A673 (cell line): Measurements from ENCODE around the gene HTRA2. TPM values are rescaled to one million over a fixed set of nuclear protein-coding genes. Genes with fewer than 3 reads are reported as not detected.

ENCODE experiments used
- BruUV-seq: library from RNA; stranded (reverse); fragments of 400-500 nt; replicated peaks from 2 replicates; lab custom pipeline; 2021; lab: Mats Ljungman, UMichigan
- CTCF ChIA-PET: fragments of 300-600 bp; sonication (Branson Sonifier 250); formaldehyde crosslinking; loops from one replicate; lab custom pipeline; 2022; ENCODE audit warnings: antibody characterized with exemption; lab: Charles Lee
- POLR2A ChIA-PET: fragments of 300-600 bp; sonication (Branson Sonifier 250); formaldehyde crosslinking; loops from one replicate; lab custom pipeline; 2022; ENCODE audit warnings: antibody characterized with exemption; ENCODE audit not compliant: low non-redundant PET; lab: Charles Lee
- DNase-seq: peaks from one replicate; pipeline ENCODE4 v3.0.0-alpha.2; 2015; ENCODE audit warnings: low spot score
- H3K27ac ChIP-seq: fragments of 200-600 bp; sonication (generic); 2 replicates; pipeline ENCODE4 v1.5.1; 2016; ENCODE audit warnings: mixed run types, low read depth, mild to moderate bottlenecking, mixed read lengths, antibody characterized with exemption, low read length; ENCODE audit not compliant: poor library complexity, severe bottlenecking
- H3K27me3 ChIP-seq: fragments of 200-600 bp; sonication (generic); replicated peaks from 2 replicates; pipeline ENCODE4 v1.6.1; 2017; ENCODE audit warnings: mixed run types, low read depth, mild to moderate bottlenecking, mixed read lengths, antibody characterized with exemption, low read length; ENCODE audit not compliant: insufficient read depth, poor library complexity
- H3K36me3 ChIP-seq: fragments of 200-600 bp; sonication (generic); 2 replicates; pipeline ENCODE4 v1.6.1; 2016; ENCODE audit warnings: mixed run types, mild to moderate bottlenecking, mixed read lengths, antibody characterized with exemption, low read length; ENCODE audit not compliant: insufficient read depth, poor library complexity, severe bottlenecking
- H3K4me1 ChIP-seq: fragments of 200-600 bp; sonication (generic); 2 replicates; pipeline ENCODE4 v1.6.1; 2017; ENCODE audit warnings: mixed run types, mild to moderate bottlenecking, mixed read lengths, antibody characterized with exemption, low read length; ENCODE audit not compliant: insufficient read depth, poor library complexity, severe bottlenecking
- H3K4me3 ChIP-seq: fragments of 200-600 bp; sonication (generic); 2 replicates; pipeline ENCODE4 v1.5.1; 2016; ENCODE audit warnings: low read depth, mixed run types, mild to moderate bottlenecking, mixed read lengths, low read length; ENCODE audit not compliant: poor library complexity, severe bottlenecking
- H3K9me3 ChIP-seq: fragments of 200-600 bp; sonication (generic); 2 replicates; pipeline ENCODE4 v1.6.1; 2016; ENCODE audit warnings: mixed run types, low read depth, mild to moderate bottlenecking, mixed read lengths, antibody characterized with exemption, low read length; ENCODE audit not compliant: poor library complexity, severe bottlenecking
- EZH2 ChIP-seq: fragments of 200-600 bp; sonication (generic); IDR thresholded peaks from 2 replicates; pipeline ENCODE4 v1.6.1; 2017; ENCODE audit warnings: borderline replicate concordance, low read depth, mild to moderate bottlenecking, mixed read lengths, antibody characterized with exemption, low read length; ENCODE audit not compliant: poor library complexity, severe bottlenecking
- intact Hi-C: fragments of 100-400 bp; cut with micrococcal nuclease; formaldehyde crosslinking; loops from one replicate; pipeline ENCODE4 v1.10.0; 2022; ENCODE audit not compliant: unreplicated experiment
- total RNA-seq: library from RNA; stranded (reverse); gene quantifications from 2 replicates; pipeline ENCODE4 v1.2.3, GENCODE V29; 2021
- TF ChIP-seq, protein P1 (sequence below): fragments of 300-800, 200-600 bp; sonication (generic); conservative IDR thresholded peaks from 2 replicates; pipeline ENCODE4 v1.5.1; 2017; ENCODE audit warnings: low read depth, mild to moderate bottlenecking, antibody characterized with exemption, low read length, moderate library complexity, mixed read lengths

HTRA2 gene
- total RNA-seq, 1 experiment from 2014 or later = 35.1 TPM

DNA sequence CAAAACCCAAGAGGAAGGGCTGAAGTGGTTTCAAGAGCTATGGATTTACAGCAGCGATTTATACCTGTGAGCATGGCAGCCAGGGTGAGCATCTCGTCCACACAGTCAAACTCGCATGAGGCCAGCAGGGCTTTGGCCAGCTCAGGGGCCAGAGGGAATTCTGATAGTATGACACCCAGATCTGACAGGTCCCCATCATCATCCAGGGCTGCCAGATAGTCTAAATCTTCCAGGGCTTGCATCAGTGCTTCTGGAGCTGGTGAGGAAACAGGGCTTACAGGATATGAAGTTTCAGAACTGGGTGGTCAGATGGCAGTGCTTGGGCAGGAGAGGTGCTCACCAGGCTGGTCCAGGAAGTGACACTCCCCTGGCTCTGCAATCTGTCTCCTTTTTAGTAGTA is 7.2 kb upstream of the HTRA2 start:
- peaks cover 29% of the 10 kb centered on the region for H3K27me3 ChIP-seq
- H3K4me3 ChIP-seq = no peak overlapping the region
- BruUV-seq = no TSS peak
- ChIA-PET POLR2A (no interaction called here), CTCF (no interaction called here)
- H3K4me1 ChIP-seq = no peaks in the 10 kb centered on the region
- no peak for DNase-seq
- no peak overlapping the region for H3K27ac ChIP-seq
- no peak for TF ChIP-seq EZH2
- TF ChIP-seq, protein P1, sequence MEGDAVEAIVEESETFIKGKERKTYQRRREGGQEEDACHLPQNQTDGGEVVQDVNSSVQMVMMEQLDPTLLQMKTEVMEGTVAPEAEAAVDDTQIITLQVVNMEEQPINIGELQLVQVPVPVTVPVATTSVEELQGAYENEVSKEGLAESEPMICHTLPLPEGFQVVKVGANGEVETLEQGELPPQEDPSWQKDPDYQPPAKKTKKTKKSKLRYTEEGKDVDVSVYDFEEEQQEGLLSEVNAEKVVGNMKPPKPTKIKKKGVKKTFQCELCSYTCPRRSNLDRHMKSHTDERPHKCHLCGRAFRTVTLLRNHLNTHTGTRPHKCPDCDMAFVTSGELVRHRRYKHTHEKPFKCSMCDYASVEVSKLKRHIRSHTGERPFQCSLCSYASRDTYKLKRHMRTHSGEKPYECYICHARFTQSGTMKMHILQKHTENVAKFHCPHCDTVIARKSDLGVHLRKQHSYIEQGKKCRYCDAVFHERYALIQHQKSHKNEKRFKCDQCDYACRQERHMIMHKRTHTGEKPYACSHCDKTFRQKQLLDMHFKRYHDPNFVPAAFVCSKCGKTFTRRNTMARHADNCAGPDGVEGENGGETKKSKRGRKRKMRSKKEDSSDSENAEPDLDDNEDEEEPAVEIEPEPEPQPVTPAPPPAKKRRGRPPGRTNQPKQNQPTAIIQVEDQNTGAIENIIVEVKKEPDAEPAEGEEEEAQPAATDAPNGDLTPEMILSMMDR = no peak
- H3K36me3 ChIP-seq = peaks cover 18% of the 10 kb centered on the region
- intact Hi-C loops = no loop called here
- no peaks in the 10 kb centered on the region for H3K9me3 ChIP-seq

DNA sequence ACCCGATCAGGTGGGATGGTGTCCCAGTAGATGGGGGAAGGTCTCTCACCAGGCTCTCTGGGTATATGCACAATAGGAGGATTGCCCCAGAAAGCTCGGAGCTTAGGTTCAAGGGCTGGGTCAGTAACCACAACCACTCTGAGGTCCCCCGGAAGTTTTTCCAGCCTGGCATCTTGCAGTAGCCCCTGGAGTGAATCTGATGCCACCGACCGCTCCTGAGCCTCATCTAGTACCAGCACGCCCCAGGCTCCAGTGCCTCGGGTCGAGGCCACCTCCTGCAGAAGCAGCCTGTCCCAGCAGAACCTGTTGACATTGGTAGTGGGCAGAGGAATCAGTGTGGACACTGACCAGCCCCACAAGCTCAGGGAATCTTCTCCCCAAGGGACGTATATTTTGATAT is 5.7 kb upstream of the HTRA2 start:
- DNase-seq = no peak
- no peak for TF ChIP-seq EZH2
- TF ChIP-seq, protein P1 = no peak
- H3K36me3 ChIP-seq = peaks cover 25% of the 10 kb centered on the region
- H3K27ac ChIP-seq = no peak overlapping the region
- intact Hi-C loops = no loop called here
- no TSS peak for BruUV-seq
- H3K27me3 ChIP-seq = peaks cover 15% of the 10 kb centered on the region
- CTCF ChIA-PET = no interaction called here
- H3K9me3 ChIP-seq = no peaks in the 10 kb centered on the region
- no peak overlapping the region for H3K4me3 ChIP-seq
- POLR2A ChIA-PET = no interaction called here
- H3K4me1 ChIP-seq = peaks cover 8% of the 10 kb centered on the region

GRCh38 chr2:74524955-74525716 is 4.6 kb upstream of the HTRA2 start:
- DNase-seq = no peak
- BruUV-seq = no TSS peak
- TF ChIP-seq, protein P1 = no peak
- TF ChIP-seq EZH2 = no peak
- ChIA-PET CTCF (no interaction called here), POLR2A (no interaction called here)
- Histone ChIP-seq H3K36me3 (peaks cover 25% of the 10 kb centered on the region), H3K9me3 (no peaks in the 10 kb centered on the region), H3K27ac (no peak overlapping the region), H3K4me1 (peaks cover 8% of the 10 kb centered on the region), H3K4me3 (no peak overlapping the region), H3K27me3 (peaks cover 4% of the 10 kb centered on the region)
- intact Hi-C loops = no loop called here
